ENCODE results near the gene CYB5R4. TPM values are rescaled to one million over a fixed set of nuclear protein-coding genes. Genes with fewer than 3 reads are reported as not detected.
"Not testable (repeated sequence)": the region's sequence is repeated elsewhere in the genome, so short reads cannot be mapped to it uniquely, and the experiment has no call there.

Gene CYB5R4
- polyA plus RNA-seq, 3 donors, result 6.1 to 10.3 (median 8.1) TPM

- no peak for DNase-seq (ENCODE audit: extremely low read depth in 1 of 11, low read depth in 9 of 11, low spot score in 4 of 11)
These were observed 32.1 kb downstream of the CYB5R4 start for GRCh38 chr6:83891586-83891985.

- no peak for DNase-seq (ENCODE audit: extremely low read depth in 1 of 11, low read depth in 9 of 11, low spot score in 4 of 11)
These were observed 33.5 kb downstream of the CYB5R4 start for GRCh38 chr6:83893024-83893423.

DNA sequence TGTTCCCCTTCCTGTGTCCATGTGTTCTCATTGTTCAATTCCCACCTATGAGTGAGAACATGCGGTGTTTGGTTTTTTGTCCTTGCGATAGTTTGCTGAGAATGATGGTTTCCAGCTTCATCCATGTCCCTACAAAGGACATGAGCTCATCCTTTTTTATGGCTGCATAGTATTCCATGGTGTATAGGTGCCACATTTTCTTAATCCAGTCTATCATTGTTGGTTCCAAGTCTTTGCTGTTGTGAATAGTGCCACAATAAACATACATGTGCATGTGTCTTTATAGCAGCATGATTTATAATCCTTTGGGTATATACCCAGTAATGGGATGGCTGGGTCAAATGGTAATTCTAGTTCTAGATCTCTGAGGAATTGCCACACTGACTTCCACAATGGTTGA lies 37.6 kb downstream of the CYB5R4 start:
- DNase-seq (ENCODE audit: extremely low read depth in 1 of 11, low read depth in 9 of 11, low spot score in 4 of 11), result not testable (repeated sequence)

DNA sequence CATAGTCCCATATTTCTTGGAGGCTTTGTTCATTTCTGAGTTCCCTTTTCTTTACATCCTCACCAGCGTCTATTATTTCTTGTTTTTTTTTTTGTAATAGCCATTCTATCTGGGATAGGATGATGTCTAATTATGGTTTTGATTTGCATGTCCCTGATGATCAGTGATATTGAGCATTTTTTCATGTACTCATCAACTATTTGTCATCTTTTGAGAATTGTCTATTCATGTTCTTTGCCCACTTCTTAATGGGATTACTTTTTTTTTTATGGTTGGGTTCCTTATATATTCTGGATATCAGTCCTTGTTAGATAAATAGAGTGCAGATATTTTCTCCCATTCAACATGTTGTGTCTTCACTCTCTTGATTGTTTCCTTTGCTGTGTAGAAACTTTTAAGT lies 42.1 kb downstream of the CYB5R4 start:
- no peak for DNase-seq (ENCODE audit: extremely low read depth in 1 of 11, low read depth in 9 of 11, low spot score in 4 of 11)

DNA sequence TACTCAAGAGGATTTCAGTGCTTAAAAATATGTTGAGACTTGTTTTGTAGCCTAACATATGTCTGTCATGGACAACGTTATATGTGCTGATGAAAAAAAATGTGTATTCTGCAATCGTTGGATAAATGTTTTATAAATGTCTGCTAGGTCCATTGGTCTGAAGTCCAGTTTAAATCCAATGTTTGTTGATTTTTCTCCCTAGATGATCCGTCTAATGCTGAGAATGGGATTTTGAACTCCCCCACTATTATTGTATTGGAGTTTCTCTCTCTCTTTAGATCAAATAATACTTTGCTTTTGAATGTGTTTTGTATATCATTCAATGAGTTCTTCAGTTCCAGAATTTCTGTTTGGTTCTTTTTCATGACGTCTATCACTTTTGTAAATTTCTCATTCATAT lies 44.9 kb downstream of the CYB5R4 start:
- no peak for DNase-seq (ENCODE audit: extremely low read depth in 1 of 11, low read depth in 9 of 11, low spot score in 4 of 11)

- DNase-seq (ENCODE audit: extremely low read depth in 1 of 11, low read depth in 9 of 11, low spot score in 4 of 11), result no peak
These were observed 46.2 kb downstream of the CYB5R4 start for GRCh38 chr6:83905648-83906047.

DNA sequence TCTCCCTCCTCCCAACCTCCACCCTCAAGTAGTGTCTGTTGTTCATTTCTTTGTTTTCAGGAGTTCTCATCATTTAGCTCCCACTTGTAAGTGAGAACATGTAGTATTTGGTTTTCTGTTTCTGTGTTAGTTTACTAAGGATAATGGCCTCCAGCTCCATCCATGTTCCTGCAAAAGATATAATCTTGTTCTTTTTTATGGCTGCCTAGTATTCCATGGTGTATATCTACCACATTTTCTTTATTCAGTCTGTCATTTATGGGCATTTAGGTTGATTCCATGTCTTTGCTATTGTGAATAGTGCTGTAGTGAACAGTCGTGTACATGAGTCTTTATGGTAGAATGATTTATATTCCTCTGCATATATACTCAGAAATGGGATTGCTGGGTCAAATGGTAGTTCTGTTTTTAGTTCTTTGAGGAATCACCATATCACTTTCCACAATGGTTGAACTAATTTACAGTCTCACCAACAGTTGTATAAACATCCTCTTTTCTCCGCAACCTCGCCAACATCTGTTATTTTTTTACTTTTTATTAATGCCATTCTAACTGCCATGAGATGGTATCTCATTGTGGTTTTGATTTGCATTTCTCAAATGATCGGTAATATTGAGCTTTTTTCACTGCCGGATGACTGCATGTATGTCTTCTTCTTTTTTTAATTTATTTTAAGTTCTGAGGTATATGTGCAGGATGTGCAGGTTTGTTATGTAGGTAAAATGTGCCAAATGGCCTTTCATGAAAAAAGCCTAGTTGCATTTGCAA lies 48.3 kb downstream of the CYB5R4 start:
- not testable (repeated sequence) for DNase-seq (ENCODE audit: extremely low read depth in 1 of 11, low read depth in 9 of 11, low spot score in 4 of 11)

- DNase-seq (ENCODE audit: extremely low read depth in 1 of 11, low read depth in 9 of 11, low spot score in 4 of 11), result no peak
These were observed 49.3 kb downstream of the CYB5R4 start for GRCh38 chr6:83908813-83909212.

GRCh38 chr6:83911278-83911677 lies 51.8 kb downstream of the CYB5R4 start:
- DNase-seq (ENCODE audit: extremely low read depth in 1 of 11, low read depth in 9 of 11, low spot score in 4 of 11), result no peak

- DNase-seq (ENCODE audit: extremely low read depth in 1 of 11, low read depth in 9 of 11, low spot score in 4 of 11), result no peak
These were observed 55.5 kb downstream of the CYB5R4 start for GRCh38 chr6:83914953-83915352.

GRCh38 chr6:83917001-83917400 lies 57.5 kb downstream of the CYB5R4 start:
- no peak for DNase-seq (ENCODE audit: extremely low read depth in 1 of 11, low read depth in 9 of 11, low spot score in 4 of 11)

- no peak for DNase-seq (ENCODE audit: extremely low read depth in 1 of 11, low read depth in 9 of 11, low spot score in 4 of 11)
These were observed 60.5 kb downstream of the CYB5R4 start for GRCh38 chr6:83920017-83920416.

GRCh38 chr6:83921315-83921714 lies 61.8 kb downstream of the CYB5R4 start:
- DNase-seq (ENCODE audit: extremely low read depth in 1 of 11, low read depth in 9 of 11, low spot score in 4 of 11), result no peak

GRCh38 chr6:83927470-83927869 lies 68.0 kb downstream of the CYB5R4 start:
- no peak for DNase-seq (ENCODE audit: extremely low read depth in 1 of 11, low read depth in 9 of 11, low spot score in 4 of 11)

- no peak for DNase-seq (ENCODE audit: extremely low read depth in 1 of 11, low read depth in 9 of 11, low spot score in 4 of 11)
These were observed 68.8 kb downstream of the CYB5R4 start for GRCh38 chr6:83928286-83928685.

DNA sequence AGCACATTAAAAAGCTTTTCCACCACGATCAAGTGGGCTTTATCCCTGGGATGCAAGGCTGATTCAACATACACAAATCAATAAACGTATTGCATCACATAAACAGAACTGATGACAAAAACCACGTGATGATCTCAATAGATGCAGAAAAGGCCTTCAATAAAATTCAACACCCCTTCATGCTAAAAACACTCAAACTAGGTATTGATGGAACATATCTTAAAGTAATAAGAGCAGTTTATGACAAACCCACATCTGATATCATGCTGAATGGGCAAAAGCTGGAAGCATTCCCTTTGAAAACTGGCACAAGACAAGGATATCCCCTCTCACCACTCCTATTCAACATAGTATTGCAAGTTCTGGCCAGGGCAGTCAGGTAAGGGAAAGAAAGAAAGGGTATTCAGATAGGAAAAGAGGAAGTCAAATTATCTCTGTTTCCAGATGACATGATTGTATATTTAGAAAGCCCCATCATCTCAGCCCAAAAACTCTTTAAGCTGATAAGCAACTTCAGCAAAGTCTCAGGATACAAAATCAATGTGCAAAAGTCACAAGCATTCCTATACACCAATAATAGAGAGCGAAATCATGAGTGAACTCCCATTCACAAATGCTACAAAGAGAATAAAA lies 86.8 kb downstream of the CYB5R4 start:
- not testable (repeated sequence) for DNase-seq (ENCODE audit: extremely low read depth in 1 of 11, low read depth in 9 of 11, low spot score in 4 of 11)

- not testable (repeated sequence) for DNase-seq (ENCODE audit: extremely low read depth in 1 of 11, low read depth in 9 of 11, low spot score in 4 of 11)
These were observed 88.5 kb downstream of the CYB5R4 start for GRCh38 chr6:83947983-83948382.

DNA sequence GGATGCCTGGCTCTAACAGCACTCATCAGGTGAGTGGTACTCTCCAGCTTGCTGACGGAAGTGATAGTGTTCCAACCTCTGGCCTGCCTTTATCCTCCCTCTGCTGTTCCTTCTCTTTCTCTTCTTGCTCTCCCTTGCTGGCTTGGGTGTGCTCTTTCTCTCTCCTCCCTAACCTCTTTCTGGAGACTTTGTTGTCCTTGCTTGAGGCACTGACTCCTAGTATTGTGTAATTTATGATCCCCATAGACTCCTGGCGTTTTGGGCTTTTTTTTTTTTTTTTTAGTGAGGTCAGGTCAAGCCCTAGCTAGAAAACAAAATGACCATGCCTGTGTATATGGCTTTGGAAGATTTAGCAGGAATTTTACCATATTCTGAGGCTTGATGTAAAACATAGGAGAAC lies 89.4 kb downstream of the CYB5R4 start:
- no peak for DNase-seq (ENCODE audit: extremely low read depth in 1 of 11, low read depth in 9 of 11, low spot score in 4 of 11)

DNA sequence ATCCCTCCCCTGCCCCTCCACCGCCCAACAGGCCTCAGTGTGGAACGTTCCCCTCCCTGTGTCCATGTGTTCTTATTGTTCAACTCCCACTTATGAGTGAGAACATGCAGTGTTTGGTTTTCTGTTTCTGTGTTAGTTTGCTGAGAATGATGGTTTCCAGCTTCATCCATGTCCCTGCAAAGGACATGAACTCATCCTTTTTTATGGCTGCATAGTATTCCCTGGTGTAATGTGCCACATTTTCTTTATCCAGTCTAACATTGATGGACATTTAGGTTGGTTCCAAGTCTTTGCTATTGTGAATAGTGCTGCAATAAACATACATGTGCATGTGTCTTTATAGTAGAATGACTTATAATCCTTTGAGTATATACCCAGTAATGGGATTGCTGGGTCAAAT lies 91.9 kb downstream of the CYB5R4 start:
- not testable (repeated sequence) for DNase-seq (ENCODE audit: extremely low read depth in 1 of 11, low read depth in 9 of 11, low spot score in 4 of 11)

GRCh38 chr6:83952830-83953229 lies 93.3 kb downstream of the CYB5R4 start:
- no peak for DNase-seq (ENCODE audit: extremely low read depth in 1 of 11, low read depth in 9 of 11, low spot score in 4 of 11)

GRCh38 chr6:83954371-83954770 lies 94.9 kb downstream of the CYB5R4 start:
- DNase-seq (ENCODE audit: extremely low read depth in 1 of 11, low read depth in 9 of 11, low spot score in 4 of 11), result no peak
